Prostate gland (tissue), 2 donors: ENCODE measurements around the gene F3. TPM values are rescaled to one million over a fixed set of nuclear protein-coding genes. Genes with fewer than 3 reads are reported as not detected.
A peak's percentile ranks its signal among the peaks of the same experiment; 100 is the strongest.

Source experiments
- DNase-seq: peaks from one replicate; pipeline ENCODE4 v3.0.0-alpha.2; 2019; ENCODE audit warnings: low spot score
- H3K27ac ChIP-seq, 2 donors: fragments of 200-600 bp; sonication (generic); 2 replicates each; pipeline ENCODE4 v1.5.1; 2017 to 2019
- H3K27me3 ChIP-seq: fragments of 200-600 bp; sonication (generic); replicated peaks from 2 replicates; pipeline ENCODE4 v1.5.1; 2019; ENCODE audit not compliant: insufficient read depth
- H3K36me3 ChIP-seq, 2 donors: fragments of 200-600 bp; sonication (generic); 1 replicate in 1 of 2; 2 replicates in 1 of 2; pipeline versions ENCODE4 v1.5.1 to v1.8.1; 2017 to 2019
- H3K4me1 ChIP-seq: fragments of 200-600 bp; sonication (generic); replicated peaks from 2 replicates; pipeline ENCODE4 v1.5.1; 2019
- H3K4me3 ChIP-seq, 2 donors: fragments of 200-600 bp; sonication (generic); 2 replicates each; pipeline ENCODE4 v1.5.1; 2017 to 2019
- H3K9me3 ChIP-seq: fragments of 200-600 bp; sonication (generic); 2 replicates; pipeline ENCODE4 v1.5.1; 2017
- POLR2A ChIP-seq: fragments of 450-650 bp; IDR thresholded peaks from one replicate; pipeline ENCODE4 v1.6.1; 2016; ENCODE audit warnings: antibody characterized with exemption, mild to moderate bottlenecking
- POLR2AphosphoS5 ChIP-seq: sonication (generic); formaldehyde crosslinking; IDR thresholded peaks from one replicate; pipeline ENCODE4 v1.6.1; 2017; ENCODE audit warnings: antibody characterized with exemption
- WGBS: methylation state at CpG from one replicate; pipeline ENCODE4 v1.1.5; 2018; 5-methylcytosine and 5-hydroxymethylcytosine counted together
- intact Hi-C: fragments of 100-400 bp; cut with DNase I; formaldehyde crosslinking; loops from one replicate; pipeline ENCODE4 v1.14.2; 2022
- total RNA-seq, 2 donors: library from RNA; depleted of rRNA; stranded (reverse); fragments of >200 nt; gene quantifications; one replicate each; pipeline ENCODE4 v1.1.0, GENCODE V29; 2016
- TF ChIP-seq, protein P1 (sequence below), 4 experiments: fragments of 200-600 bp in 2 of 4; fragments of 450-650 bp in 2 of 4; sonication (generic) in 2 of 4; IDR thresholded peaks; 1 replicate in 3 of 4; 2 replicates in 1 of 4; pipeline ENCODE4 v1.5.1; 2016 to 2019; ENCODE audit warnings: antibody characterized with exemption in 4 of 4, mild to moderate bottlenecking in 2 of 4, moderate library complexity in 2 of 4

Gene F3
- total RNA-seq, 2 donors from 2014 or later: 36.3 to 120 TPM

DNA sequence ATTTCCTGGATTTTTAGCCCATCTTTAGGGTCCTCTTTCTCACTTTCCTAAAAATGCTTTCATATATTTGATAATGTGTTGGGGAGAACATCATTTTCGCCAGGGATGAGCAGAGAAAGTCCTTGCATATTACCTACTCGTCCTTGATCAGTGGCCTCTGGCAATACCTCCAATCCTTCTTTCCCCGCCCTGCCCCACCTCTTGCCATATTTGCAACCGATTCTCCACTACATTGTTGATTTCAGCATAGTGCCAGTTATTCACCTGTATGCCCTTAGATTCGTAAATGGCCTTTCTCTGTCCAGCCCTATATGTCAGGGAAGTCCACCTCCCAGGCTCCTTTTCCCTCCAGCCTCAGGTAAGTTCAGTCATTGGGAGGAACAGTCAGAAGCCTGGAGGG is 13.5 kb upstream of the F3 start:
- no peaks in the 10 kb centered on the region for H3K36me3 ChIP-seq
- no peak for DNase-seq
- no peak overlapping the region for H3K27ac ChIP-seq
- no peaks in the 10 kb centered on the region for H3K9me3 ChIP-seq
- intact Hi-C loops: loop anchor here (5.0 kb wide), 1 partner anchor 42 kb away; no protein-coding TSS in a partner anchor
- H3K4me3 ChIP-seq: no peak overlapping the region
- TF ChIP-seq, protein P1, sequence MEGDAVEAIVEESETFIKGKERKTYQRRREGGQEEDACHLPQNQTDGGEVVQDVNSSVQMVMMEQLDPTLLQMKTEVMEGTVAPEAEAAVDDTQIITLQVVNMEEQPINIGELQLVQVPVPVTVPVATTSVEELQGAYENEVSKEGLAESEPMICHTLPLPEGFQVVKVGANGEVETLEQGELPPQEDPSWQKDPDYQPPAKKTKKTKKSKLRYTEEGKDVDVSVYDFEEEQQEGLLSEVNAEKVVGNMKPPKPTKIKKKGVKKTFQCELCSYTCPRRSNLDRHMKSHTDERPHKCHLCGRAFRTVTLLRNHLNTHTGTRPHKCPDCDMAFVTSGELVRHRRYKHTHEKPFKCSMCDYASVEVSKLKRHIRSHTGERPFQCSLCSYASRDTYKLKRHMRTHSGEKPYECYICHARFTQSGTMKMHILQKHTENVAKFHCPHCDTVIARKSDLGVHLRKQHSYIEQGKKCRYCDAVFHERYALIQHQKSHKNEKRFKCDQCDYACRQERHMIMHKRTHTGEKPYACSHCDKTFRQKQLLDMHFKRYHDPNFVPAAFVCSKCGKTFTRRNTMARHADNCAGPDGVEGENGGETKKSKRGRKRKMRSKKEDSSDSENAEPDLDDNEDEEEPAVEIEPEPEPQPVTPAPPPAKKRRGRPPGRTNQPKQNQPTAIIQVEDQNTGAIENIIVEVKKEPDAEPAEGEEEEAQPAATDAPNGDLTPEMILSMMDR (IDR thresholded peaks at IDR 0.05): no peak
- TF ChIP-seq POLR2AphosphoS5: no peak
- no peak for TF ChIP-seq POLR2A
- H3K27me3 ChIP-seq: no peaks in the 10 kb centered on the region
- no peaks in the 10 kb centered on the region for H3K4me1 ChIP-seq
- WGBS: 92% methylated on average over 5 of the region's 5 CpGs

DNA sequence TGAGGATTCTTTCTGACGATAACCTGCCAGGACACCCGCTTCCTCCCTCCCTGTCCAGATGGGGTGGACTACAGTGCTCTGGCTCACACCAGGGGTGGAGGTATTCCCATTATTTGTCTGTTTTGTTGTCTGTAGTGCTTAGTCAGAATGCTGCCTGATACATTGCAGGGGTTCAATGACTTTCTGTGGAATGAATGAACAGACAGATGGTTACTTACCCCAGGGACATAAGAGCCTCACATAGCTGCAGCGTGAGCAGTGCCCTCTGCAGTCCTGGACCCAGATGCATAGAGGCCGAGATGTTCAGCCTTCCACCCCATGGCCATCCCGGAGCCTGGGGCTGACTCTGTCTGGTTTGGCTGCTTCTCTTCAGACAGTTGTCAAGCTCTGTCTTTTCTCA is 13.0 kb upstream of the F3 start:
- H3K4me1 ChIP-seq: no peaks in the 10 kb centered on the region
- intact Hi-C loops: no loop called here
- no peaks in the 10 kb centered on the region for H3K36me3 ChIP-seq
- TF ChIP-seq, protein P1 (IDR thresholded peaks at IDR 0.05): no peak
- TF ChIP-seq POLR2AphosphoS5 (no peak), POLR2A (no peak)
- DNase-seq: no peak
- H3K27ac ChIP-seq: peak overlapping the region; percentile 27 to 67
- WGBS: 92% methylated on average over 5 of the region's 5 CpGs
- no peaks in the 10 kb centered on the region for H3K9me3 ChIP-seq
- no peak overlapping the region for H3K4me3 ChIP-seq
- H3K27me3 ChIP-seq: no peaks in the 10 kb centered on the region

DNA sequence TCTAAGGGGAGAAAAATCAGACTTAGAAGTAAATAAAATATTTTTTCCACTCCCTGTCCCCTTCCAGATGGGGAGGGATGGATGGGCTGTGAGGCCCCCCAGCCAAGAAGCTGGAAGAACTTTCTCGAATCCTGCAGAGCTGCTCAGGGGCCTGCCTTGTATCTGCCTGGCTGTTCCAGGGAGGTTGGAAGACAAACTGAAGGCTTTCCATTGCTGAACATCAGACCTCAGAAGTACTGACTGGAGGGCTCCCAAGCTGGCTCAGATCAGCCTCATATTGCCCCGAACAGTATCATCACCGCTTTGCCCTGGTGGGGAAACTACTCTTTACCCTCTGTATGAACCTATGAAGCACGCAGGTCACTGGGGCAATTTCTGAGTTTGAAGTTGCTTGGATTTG is 12.4 kb upstream of the F3 start:
- 68% methylated on average over 4 of the region's 4 CpGs for WGBS
- DNase-seq: no peak
- H3K4me3 ChIP-seq: no peak overlapping the region
- peak overlapping the region; percentile 27 to 67 for H3K27ac ChIP-seq
- TF ChIP-seq, protein P1 (IDR thresholded peaks at IDR 0.05): no peak
- TF ChIP-seq POLR2A (no peak), POLR2AphosphoS5 (no peak)
- intact Hi-C loops: no loop called here
- no peaks in the 10 kb centered on the region for H3K4me1 ChIP-seq
- H3K27me3 ChIP-seq: no peaks in the 10 kb centered on the region
- H3K36me3 ChIP-seq: no peaks in the 10 kb centered on the region
- no peaks in the 10 kb centered on the region for H3K9me3 ChIP-seq

DNA sequence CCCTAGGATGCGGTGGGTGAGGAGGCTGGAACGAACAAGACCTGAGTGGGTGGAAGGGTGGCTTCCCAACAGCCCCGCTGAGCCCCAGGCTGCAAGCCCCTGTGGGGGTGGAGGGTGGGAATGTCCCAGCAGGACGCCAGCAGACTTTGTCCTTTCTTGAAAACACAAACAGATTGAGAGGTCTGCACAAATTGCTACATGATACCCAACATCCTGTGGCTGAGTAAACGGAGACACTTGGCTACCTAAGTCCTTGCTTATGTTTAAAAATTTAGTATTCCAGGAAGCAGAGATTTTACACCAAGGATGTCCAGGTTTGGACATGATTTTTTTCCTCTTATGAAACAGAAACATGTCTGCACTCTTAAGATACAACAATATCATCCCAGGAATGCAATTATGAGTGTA is 11.8 kb upstream of the F3 start:
- Histone ChIP-seq H3K36me3 (no peaks in the 10 kb centered on the region), H3K4me3 (no peak overlapping the region), H3K27me3 (no peaks in the 10 kb centered on the region), H3K27ac (peak overlapping the region; percentile 61 to 67), H3K4me1 (no peaks in the 10 kb centered on the region), H3K9me3 (no peaks in the 10 kb centered on the region)
- TF ChIP-seq POLR2A: no peak
- peak; percentile 64 for TF ChIP-seq POLR2AphosphoS5
- TF ChIP-seq, protein P1 (IDR thresholded peaks at IDR 0.05): no peak
- intact Hi-C loops: no loop called here
- 24% methylated on average over 5 of the region's 5 CpGs for WGBS
- DNase-seq: peak; percentile 44

DNA sequence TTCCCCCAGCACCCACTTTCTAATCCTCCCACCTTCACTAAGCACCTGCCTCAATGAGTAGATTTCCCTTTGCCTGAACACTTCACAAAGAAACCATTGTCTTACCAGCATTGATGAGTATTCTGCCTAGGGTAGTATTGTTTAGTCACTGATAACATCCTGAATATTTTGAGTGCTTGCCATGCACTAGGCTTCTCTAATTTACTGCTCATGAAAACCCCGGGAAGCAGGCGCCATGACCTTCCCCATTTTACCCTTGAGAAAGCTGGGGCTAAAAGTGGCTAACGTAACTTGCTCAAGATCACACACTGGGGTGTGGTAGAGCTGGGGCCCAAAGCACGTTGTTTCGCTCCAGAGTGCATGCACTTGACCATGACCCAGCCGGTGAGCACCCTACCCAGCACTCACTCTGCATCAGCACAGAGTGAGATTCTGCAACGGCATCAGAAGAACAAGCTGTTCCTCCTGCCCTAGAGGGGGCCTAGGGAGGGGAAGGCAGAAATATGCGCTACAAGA is 10.6 kb upstream of the F3 start:
- Histone ChIP-seq H3K27me3 (no peaks in the 10 kb centered on the region), H3K9me3 (no peaks in the 10 kb centered on the region), H3K27ac (peak overlapping the region; percentile 61 to 67), H3K36me3 (no peaks in the 10 kb centered on the region), H3K4me3 (no peak overlapping the region), H3K4me1 (no peaks in the 10 kb centered on the region)
- no peak for DNase-seq
- intact Hi-C loops: no loop called here
- TF ChIP-seq POLR2AphosphoS5: peak; percentile 60
- no peak for TF ChIP-seq POLR2A
- WGBS: 48% methylated on average over 8 of the region's 8 CpGs
